ENCODE data around the gene ITGB3BP.

- TF ChIP-seq CTCF (IDR thresholded peaks at IDR 0.05) (no peak), EZH2 (IDR thresholded peaks at IDR 0.05) (no peak)
Measured at GRCh38 chr1:63423649-63424048, 99.4 kb downstream of the ITGB3BP start.
